Stimulated activated CD8-positive, alpha-beta memory T cell treated with anti-CD3 and anti-CD28 coated beads, Interleukin-15, amount 100 ng/mL, for 4 hours (primary cell): ENCODE results near the gene TRIP13.
A peak's percentile ranks its signal among the peaks of the same experiment; 100 is the strongest.
"Not testable (repeated sequence)": the region's sequence is repeated elsewhere in the genome, so short reads cannot be mapped to it uniquely, and the experiment has no call there.

Source experiments
- DNase-seq, 2 donors: peaks; one replicate each; pipeline ENCODE4 v3.0.0-alpha.2; 2020; ENCODE audit warnings: low read depth in 2 of 2

The TRIP13 gene

GRCh38 chr5:918717-919116 lies 26.0 kb downstream of the TRIP13 start:
- not testable (repeated sequence) for DNase-seq

- DNase-seq, result no peak
These were observed 26.8 kb downstream of the TRIP13 start for GRCh38 chr5:919356-920000.

GRCh38 chr5:920321-920720 lies 27.6 kb downstream of the TRIP13 start:
- no peak for DNase-seq

- DNase-seq, result no peak
These were observed 29.1 kb downstream of the TRIP13 start for GRCh38 chr5:921456-922435.

- DNase-seq, result no peak
These were observed 30.0 kb downstream of the TRIP13 start for GRCh38 chr5:922436-923280.

- peak; percentile 39 to 41 for DNase-seq
These were observed 30.7 kb downstream of the TRIP13 start for GRCh38 chr5:923281-923873.

GRCh38 chr5:926417-927171 lies 33.9 kb downstream of the TRIP13 start:
- DNase-seq, result no peak

GRCh38 chr5:927172-928015 lies 34.7 kb downstream of the TRIP13 start:
- no peak for DNase-seq

GRCh38 chr5:929182-929581 lies 36.5 kb downstream of the TRIP13 start:
- not testable (repeated sequence) for DNase-seq

GRCh38 chr5:929596-929995 lies 36.9 kb downstream of the TRIP13 start:
- DNase-seq, result no peak

- DNase-seq, result no peak
These were observed 38.2 kb downstream of the TRIP13 start for GRCh38 chr5:930866-931265.

GRCh38 chr5:931570-932145 lies 39.0 kb downstream of the TRIP13 start:
- no peak for DNase-seq

GRCh38 chr5:932151-932627 lies 39.5 kb downstream of the TRIP13 start:
- no peak for DNase-seq

GRCh38 chr5:932628-933250 lies 40.1 kb downstream of the TRIP13 start:
- no peak for DNase-seq

GRCh38 chr5:933251-933861 lies 40.7 kb downstream of the TRIP13 start:
- no peak for DNase-seq

- not testable (repeated sequence) for DNase-seq
These were observed 41.3 kb downstream of the TRIP13 start for GRCh38 chr5:933951-934350.

GRCh38 chr5:934381-934967 lies 41.8 kb downstream of the TRIP13 start:
- DNase-seq, result not testable (repeated sequence)

GRCh38 chr5:935510-936084 lies 42.9 kb downstream of the TRIP13 start:
- DNase-seq, result no peak
